Esophagus squamous epithelium (tissue), 4 donors: Measurements from ENCODE around the gene SURF2.

Experiments
- POLR2A ChIP-seq, 4 donors: fragments of 450-650 bp; IDR thresholded peaks; one replicate each; pipeline ENCODE4 v1.6.1; 2017; ENCODE audit warnings: antibody characterized with exemption in 4 of 4, mild to moderate bottlenecking in 4 of 4, moderate library complexity in 3 of 4
- TF ChIP-seq, protein P1 (sequence below), 6 experiments: fragments of 450-650 bp in 4 of 6; fragments of 200-600 bp in 2 of 6; sonication (generic) in 2 of 6; IDR thresholded peaks; one replicate each; pipeline ENCODE4 v1.5.1; 2016 to 2019; ENCODE audit warnings: antibody characterized with exemption in 6 of 6, mild to moderate bottlenecking in 4 of 6, moderate library complexity in 4 of 6

DNA sequence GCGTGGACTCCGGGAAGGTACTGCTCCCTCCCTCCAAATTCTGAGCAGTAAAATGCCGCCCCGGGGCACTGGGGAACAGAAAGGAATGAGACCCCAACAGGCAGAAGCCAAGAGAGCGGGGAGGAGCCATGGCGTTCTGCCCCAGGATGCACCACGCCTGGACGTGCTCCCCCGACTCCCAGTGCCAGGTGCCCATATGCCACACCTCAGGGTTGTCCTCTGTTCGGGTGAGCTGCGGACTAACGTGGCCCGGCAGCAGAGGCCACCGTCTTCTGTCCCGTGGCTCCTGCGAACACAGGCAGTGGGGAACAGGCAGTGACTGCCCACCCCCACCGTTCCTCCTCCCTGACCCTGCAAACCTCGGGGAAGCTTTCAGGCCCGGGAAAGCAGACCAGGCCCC lies 25.1 kb upstream of the SURF2 start:
- no peak for TF ChIP-seq POLR2A (IDR thresholded peaks at IDR 0.05)
- TF ChIP-seq, protein P1, sequence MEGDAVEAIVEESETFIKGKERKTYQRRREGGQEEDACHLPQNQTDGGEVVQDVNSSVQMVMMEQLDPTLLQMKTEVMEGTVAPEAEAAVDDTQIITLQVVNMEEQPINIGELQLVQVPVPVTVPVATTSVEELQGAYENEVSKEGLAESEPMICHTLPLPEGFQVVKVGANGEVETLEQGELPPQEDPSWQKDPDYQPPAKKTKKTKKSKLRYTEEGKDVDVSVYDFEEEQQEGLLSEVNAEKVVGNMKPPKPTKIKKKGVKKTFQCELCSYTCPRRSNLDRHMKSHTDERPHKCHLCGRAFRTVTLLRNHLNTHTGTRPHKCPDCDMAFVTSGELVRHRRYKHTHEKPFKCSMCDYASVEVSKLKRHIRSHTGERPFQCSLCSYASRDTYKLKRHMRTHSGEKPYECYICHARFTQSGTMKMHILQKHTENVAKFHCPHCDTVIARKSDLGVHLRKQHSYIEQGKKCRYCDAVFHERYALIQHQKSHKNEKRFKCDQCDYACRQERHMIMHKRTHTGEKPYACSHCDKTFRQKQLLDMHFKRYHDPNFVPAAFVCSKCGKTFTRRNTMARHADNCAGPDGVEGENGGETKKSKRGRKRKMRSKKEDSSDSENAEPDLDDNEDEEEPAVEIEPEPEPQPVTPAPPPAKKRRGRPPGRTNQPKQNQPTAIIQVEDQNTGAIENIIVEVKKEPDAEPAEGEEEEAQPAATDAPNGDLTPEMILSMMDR (IDR thresholded peaks at IDR 0.05), result no peak
